Endothelial cell of umbilical vein (primary cell): ENCODE data around the gene TFDP1. TPM values are rescaled to one million over a fixed set of nuclear protein-coding genes. Genes with fewer than 3 reads are reported as not detected.

ENCODE experiments used
- BruUV-seq: library from RNA; stranded (reverse); fragments of 400-500 nt; replicated peaks from 2 replicates; lab custom pipeline; 2021; lab: Mats Ljungman, UMichigan
- CTCF ChIA-PET: fragments of 300-600, 350-600 bp; sonication (Branson Sonifier 250); formaldehyde crosslinking; loops from one replicate; lab custom pipeline; 2021; ENCODE audit warnings: antibody characterized with exemption, inconsistent platforms; lab: Charles Lee
- POLR2A ChIA-PET: fragments of 300-600, 350-600 bp; sonication (Branson Sonifier 250); formaldehyde crosslinking; loops from one replicate; lab custom pipeline; 2021; ENCODE audit warnings: antibody characterized with exemption, inconsistent platforms; lab: Charles Lee
- DNase-seq: peaks from one replicate; pipeline ENCODE4 v3.0.0-alpha.2; 2011; ENCODE audit warnings: low read depth, low spot score
- FAIRE-seq: peaks from 2 replicates; lab custom pipeline; 2011; peaks lifted over from hg19 to GRCh38; lab: Jason Lieb, UNC
- H2AFZ ChIP-seq: 2 replicates; pipeline ENCODE4 v1.6.0; 2012; ENCODE audit warnings: low read depth, low read length, control low read depth, inconsistent platforms
- H3K27ac ChIP-seq: 2 replicates; pipeline ENCODE4 v1.5.1; 2011; ENCODE audit warnings: low read depth, mild to moderate bottlenecking, control low read depth, low read length, moderate library complexity; ENCODE audit not compliant: insufficient read depth
- H3K27me3 ChIP-seq, 2 experiments: 2 replicates each; pipeline versions ENCODE4 v1.6.0 to v1.6.1; 2011; ENCODE audit warnings: low read length in 2 of 2, mixed read lengths in 1 of 2; ENCODE audit not compliant: control insufficient read depth in 2 of 2, insufficient read depth in 2 of 2
- H3K36me3 ChIP-seq, 2 experiments: 2 replicates in 1 of 2; 3 replicates in 1 of 2; pipeline ENCODE4 v1.5.1; 2011; ENCODE audit warnings: low read length in 2 of 2, mild to moderate bottlenecking in 1 of 2, moderate library complexity in 1 of 2; ENCODE audit not compliant: control insufficient read depth in 2 of 2, insufficient read depth in 2 of 2; ENCODE audit errors: extremely low read depth in 1 of 2
- H3K4me1 ChIP-seq: 3 replicates; pipeline ENCODE4 v1.5.1; 2011; ENCODE audit warnings: mild to moderate bottlenecking, low read length; ENCODE audit not compliant: control insufficient read depth, insufficient read depth; ENCODE audit errors: extremely low read depth
- H3K4me2 ChIP-seq: 2 replicates; pipeline ENCODE4 v1.6.1; 2011; ENCODE audit warnings: low read length, control low read depth, mixed read lengths; ENCODE audit not compliant: insufficient read depth
- H3K4me3 ChIP-seq, 3 experiments: fragments of 200-600 bp in 1 of 3; sonication (generic), shearing (Covaris generic) in 1 of 3; replicated peaks in 1 of 3; 2 replicates each; pipeline ENCODE4 v1.5.1; 2011 to 2016; ENCODE audit warnings: control low read depth in 3 of 3, low read length in 3 of 3, mild to moderate bottlenecking in 2 of 3, inconsistent platforms in 1 of 3, low read depth in 1 of 3, moderate library complexity in 1 of 3; ENCODE audit not compliant: insufficient read depth in 1 of 3
- H3K79me2 ChIP-seq: 2 replicates; pipeline ENCODE4 v1.6.0; 2012; ENCODE audit warnings: low read length, inconsistent platforms; ENCODE audit not compliant: control insufficient read depth, insufficient read depth
- H3K9ac ChIP-seq: replicated peaks from 2 replicates; pipeline ENCODE3; 2011; ENCODE audit warnings: low read length, control low read depth; ENCODE audit not compliant: insufficient read depth; ENCODE audit errors: extremely low read depth
- H3K9me1 ChIP-seq: replicated peaks from 3 replicates; pipeline ENCODE4 v1.6.0; 2011; ENCODE audit warnings: mild to moderate bottlenecking, low read length; ENCODE audit not compliant: control insufficient read depth, insufficient read depth; ENCODE audit errors: extremely low read depth
- H3K9me3 ChIP-seq: replicated peaks from 2 replicates; pipeline ENCODE4 v1.5.1; 2012; ENCODE audit warnings: low read length, inconsistent platforms; ENCODE audit not compliant: control insufficient read depth, insufficient read depth
- H4K20me1 ChIP-seq: replicated peaks from 2 replicates; pipeline ENCODE3; 2011; ENCODE audit warnings: mild to moderate bottlenecking, low read length; ENCODE audit not compliant: control insufficient read depth, insufficient read depth; ENCODE audit errors: extremely low read depth
- CTCF ChIP-seq, 2 donors: IDR thresholded peaks; 1 replicate in 1 of 2; 2 replicates in 1 of 2; pipeline ENCODE4 v1.5.1; 2011; ENCODE audit warnings: low read length in 2 of 2, mild to moderate bottlenecking in 2 of 2, moderate library complexity in 2 of 2, control low read depth in 1 of 2, inconsistent platforms in 1 of 2, low read depth in 1 of 2; ENCODE audit not compliant: insufficient read depth in 1 of 2; ENCODE audit errors: extremely low read depth in 1 of 2
- EZH2 ChIP-seq: IDR thresholded peaks from 2 replicates; pipeline ENCODE4 v1.6.1; 2012; ENCODE audit warnings: borderline replicate concordance, low read depth, mild to moderate bottlenecking, moderate library complexity, low read length, inconsistent platforms; ENCODE audit not compliant: severe bottlenecking
- FOS ChIP-seq: IDR thresholded peaks from 2 replicates; pipeline ENCODE4 v1.6.1; 2011; ENCODE audit warnings: mild to moderate bottlenecking, low read length, moderate library complexity, borderline replicate concordance; ENCODE audit not compliant: insufficient read depth
- GATA2 ChIP-seq: IDR thresholded peaks from 2 replicates; pipeline ENCODE4 v1.7.0; 2011; ENCODE audit warnings: low read depth, mild to moderate bottlenecking, moderate library complexity, mixed read lengths, low read length; ENCODE audit not compliant: insufficient read length, insufficient read depth
- JUN ChIP-seq: IDR thresholded peaks from 2 replicates; pipeline ENCODE4 v1.6.1; 2011; ENCODE audit warnings: borderline replicate concordance, low read depth; ENCODE audit not compliant: insufficient read length, insufficient read depth
- MAX ChIP-seq: IDR thresholded peaks from 2 replicates; pipeline ENCODE4 v1.6.1; 2011; ENCODE audit not compliant: insufficient read depth, insufficient read length
- MYC ChIP-seq: IDR thresholded peaks from one replicate; pipeline ENCODE4 v1.6.1; 2011; ENCODE audit warnings: mild to moderate bottlenecking, low read depth, low read length
- POLR2A ChIP-seq: IDR thresholded peaks from 2 replicates; pipeline ENCODE4 v1.6.1; 2012; ENCODE audit warnings: low read depth, mild to moderate bottlenecking, control low read depth, low read length
- POLR2AphosphoS5 ChIP-seq: IDR thresholded peaks from 2 replicates; pipeline ENCODE4 v1.6.1; 2012; ENCODE audit warnings: low read depth, mild to moderate bottlenecking, control low read depth, low read length, moderate library complexity; ENCODE audit not compliant: insufficient read depth
- dilution Hi-C: fragments of 300-500 bp; cut with MboI; formaldehyde crosslinking; loops from one replicate; pipeline ENCODE4 v1.15.0; 2019; ENCODE audit warnings: low sequenced_read_pairs; ENCODE audit not compliant: extremely low pct_ligation_motif_present
- intact Hi-C: fragments of 100-400 bp; cut with micrococcal nuclease; formaldehyde crosslinking; loops from one replicate; pipeline ENCODE4 v1.10.0; 2022
- polyA plus RNA-seq, 4 experiments: library from polyadenylated mRNA; depleted of rRNA in 3 of 4; stranded (reverse) in 3 of 4; unstranded in 1 of 4; fragments of >200 nt; gene quantifications; 2 replicates each; pipeline versions ENCODE4 v1.2.1 to v1.2.3, GENCODE V29; 2011 to 2012; ENCODE audit warnings: missing spikeins in 1 of 4
- total RNA-seq: library from RNA; stranded (reverse); gene quantifications from 2 replicates; pipeline ENCODE4 v1.2.3, GENCODE V29; 2021

The TFDP1 gene
- total and polyA plus RNA-seq, 2 donors (not counting 3 experiments of a cell fraction or from before 2014, with no cell fraction given), result 64.3 to 137 TPM

GRCh38 chr13:113537205-113537604 lies 47.3 kb upstream of the TFDP1 start:
- TF ChIP-seq FOS (no peak), JUN (no peak), GATA2 (no peak), MYC (no peak), EZH2 (no peak), CTCF (IDR thresholded peaks at IDR 0.05; ENCODE audit: extremely low read depth in 1 of 2, insufficient read depth in 1 of 2, low read depth in 1 of 2, low read length in 2 of 2) (no peak), POLR2AphosphoS5 (no peak), POLR2A (no peak), MAX (no peak)
- peaks cover 2 to 26% of the 10 kb centered on the region in 2 experiments for H3K36me3 ChIP-seq
- DNase-seq, result no peak
- H3K27ac ChIP-seq, result no peak overlapping the region
- H3K27me3 ChIP-seq, result no peaks in the 10 kb centered on the region
- FAIRE-seq, result no peak
- no peak overlapping the region for H3K9ac ChIP-seq
- no peak overlapping the region for H2AFZ ChIP-seq
- no peak overlapping the region for H3K4me2 ChIP-seq
- H3K79me2 ChIP-seq, result peaks cover 15% of the 10 kb centered on the region
- no peaks in the 10 kb centered on the region for H3K4me1 ChIP-seq
- no peaks in the 10 kb centered on the region for H3K9me1 ChIP-seq
- no peaks in the 10 kb centered on the region for H3K9me3 ChIP-seq
- no peaks in the 10 kb centered on the region for H4K20me1 ChIP-seq
- intact Hi-C loops, result no loop called here
- ChIA-PET POLR2A (no interaction called here), CTCF (no interaction called here)
- dilution Hi-C loops, result no loop called here
- BruUV-seq, result no TSS peak
- no peak overlapping the region for H3K4me3 ChIP-seq
